Glomerular visceral epithelial cell (primary cell): Measurements from ENCODE around the gene PTH1R.
"Not testable (repeated sequence)": the region's sequence is repeated elsewhere in the genome, so short reads cannot be mapped to it uniquely, and the experiment has no call there.

ENCODE experiments used
- DNase-seq: peaks from one replicate; pipeline ENCODE4 v3.0.0-alpha.2; 2016; ENCODE audit errors: extremely low spot score

The PTH1R gene

DNA sequence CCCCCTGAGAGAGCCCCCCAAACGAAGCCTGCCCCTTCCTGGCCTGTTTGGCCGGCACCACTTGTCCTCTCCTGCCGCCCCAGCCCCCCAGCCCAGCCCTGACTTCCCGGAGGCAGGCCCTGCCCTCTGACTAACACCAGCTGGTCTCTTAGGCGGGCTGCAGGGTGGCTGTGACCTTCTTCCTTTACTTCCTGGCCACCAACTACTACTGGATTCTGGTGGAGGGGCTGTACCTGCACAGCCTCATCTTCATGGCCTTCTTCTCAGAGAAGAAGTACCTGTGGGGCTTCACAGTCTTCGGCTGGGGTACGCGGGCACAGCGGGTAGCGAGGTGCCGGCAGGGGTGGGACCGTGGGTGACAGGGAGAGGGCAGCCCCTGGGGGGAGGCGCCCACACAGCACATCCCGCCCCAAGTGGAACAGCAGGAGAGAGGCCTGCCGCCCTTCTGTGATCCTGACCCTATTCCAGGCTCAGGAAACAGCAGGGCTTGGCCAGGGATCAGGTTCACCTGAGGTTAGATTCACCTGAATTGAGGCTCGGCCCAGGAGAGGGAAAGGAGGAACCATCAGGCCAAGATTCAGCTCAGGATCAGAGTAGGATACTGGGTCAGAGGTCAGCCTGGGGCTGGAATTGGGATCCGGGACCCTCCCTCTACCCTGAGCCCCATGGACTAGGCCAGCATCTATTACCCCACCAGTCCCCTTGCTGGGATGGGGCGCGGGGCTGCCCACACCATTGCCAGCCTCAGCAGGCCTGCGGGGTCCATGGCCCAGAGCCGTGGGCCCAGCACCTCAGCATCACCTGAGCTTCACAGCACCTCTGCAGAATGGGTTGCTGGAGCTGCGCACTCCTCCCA, 21.9 kb downstream of the PTH1R start:
- DNase-seq = no peak

DNA sequence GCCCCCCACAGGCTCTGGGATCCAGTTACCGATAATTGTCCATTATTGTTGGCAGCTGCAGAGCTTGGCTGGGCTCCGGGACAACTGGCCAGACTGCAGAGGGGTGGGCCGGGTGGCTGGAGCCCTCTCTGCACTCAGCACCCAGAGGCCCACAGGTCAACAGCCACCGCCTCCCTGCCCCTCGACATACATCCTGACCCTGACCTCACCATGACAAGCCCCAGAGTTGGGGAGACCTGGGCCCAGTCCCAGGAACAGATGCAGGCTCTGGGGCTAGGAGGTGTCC, 22.4 kb downstream of the PTH1R start:
- DNase-seq = no peak

DNA sequence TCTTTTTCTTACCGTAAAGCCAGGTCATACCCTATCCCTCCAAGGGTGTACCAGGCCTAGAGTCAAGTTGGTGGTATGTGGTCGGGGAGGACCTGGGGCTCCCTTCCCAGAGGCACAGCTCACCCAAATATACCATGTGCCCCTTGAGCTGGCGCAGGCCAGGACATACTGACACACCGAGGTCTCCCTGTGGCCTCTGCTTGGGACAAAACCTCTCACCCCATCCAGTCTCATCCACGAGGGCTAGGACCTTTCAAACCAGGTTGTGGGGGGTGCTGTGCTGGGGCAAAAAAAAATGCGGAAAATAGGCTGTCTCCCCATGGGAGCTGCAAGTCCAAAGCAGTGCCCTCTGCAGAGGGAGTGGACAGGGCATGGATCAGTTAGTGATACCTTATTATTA, 22.8 kb downstream of the PTH1R start:
- DNase-seq = no peak

DNA sequence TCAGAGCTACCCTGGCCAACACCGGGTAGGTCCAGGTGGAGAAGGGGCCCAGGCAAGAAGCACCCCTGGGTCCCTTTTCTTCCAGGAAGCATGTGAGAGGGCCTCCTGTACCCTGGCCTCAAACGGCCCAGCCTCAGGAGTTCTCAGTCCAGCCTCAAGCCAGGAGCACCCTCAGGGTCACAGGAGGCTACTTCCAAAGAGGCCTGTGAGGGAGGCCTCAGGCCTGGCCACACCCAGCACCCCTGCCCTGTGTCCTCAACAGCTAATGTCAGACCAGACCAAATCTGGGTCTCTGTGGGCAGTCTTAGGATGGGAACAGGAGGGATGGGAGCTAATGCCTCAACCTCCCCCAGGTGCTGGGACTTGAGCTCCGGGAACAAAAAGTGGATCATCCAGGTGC, 23.5 kb downstream of the PTH1R start:
- DNase-seq = no peak

DNA sequence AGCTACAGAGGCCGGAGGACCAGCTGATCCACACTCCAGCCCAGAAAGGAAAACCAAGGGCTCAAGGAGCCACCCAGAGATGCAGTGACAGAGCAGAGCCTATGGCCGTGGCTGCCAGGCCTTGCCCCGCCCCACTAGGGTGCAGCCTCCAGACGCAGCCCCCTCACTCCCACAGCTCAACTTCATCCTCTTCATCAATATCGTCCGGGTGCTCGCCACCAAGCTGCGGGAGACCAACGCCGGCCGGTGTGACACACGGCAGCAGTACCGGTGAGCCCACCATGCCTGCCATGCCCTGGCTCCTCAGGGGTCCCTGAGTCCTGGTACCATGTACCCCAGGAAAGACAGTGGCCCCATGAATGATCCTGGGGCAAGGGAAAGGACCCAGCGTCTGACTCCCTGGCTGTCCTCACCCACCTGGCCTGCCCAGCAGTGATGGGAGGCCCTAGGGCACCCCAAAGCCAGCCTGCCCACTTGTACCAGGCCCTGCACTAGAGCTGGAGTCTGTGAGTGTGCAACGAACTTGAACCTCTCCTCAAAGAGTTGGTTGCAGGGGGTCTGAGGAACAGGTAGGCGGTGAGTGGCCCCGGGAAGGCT, 24.2 kb downstream of the PTH1R start:
- DNase-seq = no peak

DNA sequence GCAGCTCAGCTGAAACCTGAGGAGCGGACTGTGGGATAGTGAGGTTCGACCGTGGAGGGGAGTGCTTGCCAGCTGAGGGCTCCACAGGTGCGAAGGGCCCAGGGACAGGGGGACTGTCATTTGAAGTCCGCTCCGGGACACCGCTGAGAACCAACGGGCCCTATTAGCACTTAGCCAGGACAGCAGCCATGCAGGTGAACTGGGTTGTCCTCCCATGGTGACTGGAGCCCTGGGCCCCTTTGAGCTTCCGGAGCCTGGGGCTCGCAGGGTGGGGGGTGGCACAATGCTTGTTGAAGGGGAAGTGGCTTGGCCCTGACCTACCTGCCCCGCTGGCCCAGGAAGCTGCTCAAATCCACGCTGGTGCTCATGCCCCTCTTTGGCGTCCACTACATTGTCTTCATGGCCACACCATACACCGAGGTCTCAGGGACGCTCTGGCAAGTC, 24.7 kb downstream of the PTH1R start:
- no peak for DNase-seq

DNA sequence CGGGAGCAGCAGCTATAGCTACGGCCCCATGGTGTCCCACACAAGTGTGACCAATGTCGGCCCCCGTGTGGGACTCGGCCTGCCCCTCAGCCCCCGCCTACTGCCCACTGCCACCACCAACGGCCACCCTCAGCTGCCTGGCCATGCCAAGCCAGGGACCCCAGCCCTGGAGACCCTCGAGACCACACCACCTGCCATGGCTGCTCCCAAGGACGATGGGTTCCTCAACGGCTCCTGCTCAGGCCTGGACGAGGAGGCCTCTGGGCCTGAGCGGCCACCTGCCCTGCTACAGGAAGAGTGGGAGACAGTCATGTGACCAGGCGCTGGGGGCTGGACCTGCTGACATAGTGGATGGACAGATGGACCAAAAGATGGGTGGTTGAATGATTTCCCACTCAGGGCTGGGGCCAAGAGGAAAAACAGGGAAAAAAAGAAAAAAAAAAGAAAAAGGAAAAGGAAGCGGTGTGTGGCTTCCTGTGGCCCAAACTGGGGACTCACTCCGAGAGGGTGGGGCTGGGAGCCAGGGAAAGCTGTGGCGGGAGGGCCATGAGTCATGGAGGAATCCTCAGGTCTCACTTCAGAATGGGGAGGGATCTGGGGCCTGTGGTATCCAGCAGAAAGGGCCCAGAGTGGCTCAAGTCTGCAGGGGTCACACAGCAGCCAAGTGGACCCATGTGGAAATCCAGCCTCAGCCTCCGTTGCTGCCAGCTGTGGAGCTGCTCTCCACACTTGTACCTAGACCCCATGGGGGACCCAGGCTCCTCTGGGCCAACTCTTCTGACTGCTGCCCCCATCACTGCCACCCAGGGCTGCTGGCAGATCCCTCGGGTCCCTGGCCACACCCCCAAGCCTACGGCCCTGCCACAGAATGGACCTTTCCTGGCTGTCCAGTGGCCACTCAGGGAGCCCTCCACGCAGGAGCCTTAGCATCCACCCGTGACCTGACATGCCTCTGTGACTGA, 26.1 kb downstream of the PTH1R start:
- peak; percentile 69 for DNase-seq

DNA sequence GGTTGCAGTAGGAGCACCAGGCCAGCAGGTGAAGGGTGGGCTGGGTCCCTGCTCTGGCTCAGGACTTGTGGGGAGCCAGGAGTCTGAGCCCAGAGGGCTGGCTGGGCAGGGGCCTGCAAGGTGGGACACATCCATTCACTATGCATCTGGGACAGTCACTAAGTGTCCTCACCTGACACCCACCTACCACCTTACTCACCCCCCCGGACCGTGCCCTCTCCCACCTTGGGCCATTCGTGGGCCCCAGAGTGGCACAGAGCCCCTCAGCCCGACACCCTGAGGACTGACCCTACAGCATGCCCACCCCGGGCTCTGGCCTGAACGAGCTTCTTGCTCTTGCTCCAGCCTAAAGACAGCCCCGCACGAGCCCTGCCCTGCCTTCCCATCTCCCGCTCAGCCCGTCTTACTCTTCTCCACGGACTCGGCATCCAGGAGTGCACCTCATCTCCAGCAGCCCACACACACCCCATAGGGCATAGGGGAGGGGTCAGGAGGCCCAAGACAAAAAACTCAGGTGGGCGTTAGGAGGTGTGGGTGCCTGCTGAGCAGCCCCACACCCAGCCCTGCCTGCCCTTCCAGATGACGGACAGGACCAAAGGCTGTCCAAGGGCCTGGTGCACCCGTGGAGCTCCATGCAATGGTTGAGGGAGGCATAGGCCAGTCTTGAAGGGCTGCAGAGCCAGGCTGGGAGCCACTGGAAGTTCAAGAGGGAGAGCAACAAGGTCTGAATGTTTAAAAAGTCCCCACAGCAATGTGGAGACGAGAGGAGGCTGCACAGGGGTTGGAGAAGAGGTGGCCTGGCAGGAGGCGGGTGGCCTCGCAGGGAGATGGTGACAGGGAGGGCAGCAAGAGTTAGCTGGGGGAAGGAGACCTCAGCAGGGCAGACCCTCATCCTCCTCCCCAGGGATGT, 27.0 kb downstream of the PTH1R start:
- no peak for DNase-seq

DNA sequence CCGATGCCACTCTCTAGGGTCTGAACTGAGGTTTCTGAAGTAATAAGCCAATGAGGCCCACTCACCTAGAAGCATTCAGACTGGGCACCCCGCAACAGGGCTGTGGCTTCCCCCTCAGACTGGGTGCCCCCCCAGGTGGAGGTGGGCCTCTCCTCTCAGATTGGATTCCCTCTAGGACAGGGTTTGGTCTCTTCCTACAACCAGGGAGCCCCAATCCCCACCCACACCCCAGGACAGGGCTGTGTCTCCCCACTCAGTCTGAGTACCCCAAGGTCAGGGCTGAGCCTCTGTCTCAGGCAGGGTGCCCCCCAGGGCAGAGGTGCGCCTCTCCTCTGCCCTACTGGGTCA, 27.7 kb downstream of the PTH1R start:
- no peak for DNase-seq

DNA sequence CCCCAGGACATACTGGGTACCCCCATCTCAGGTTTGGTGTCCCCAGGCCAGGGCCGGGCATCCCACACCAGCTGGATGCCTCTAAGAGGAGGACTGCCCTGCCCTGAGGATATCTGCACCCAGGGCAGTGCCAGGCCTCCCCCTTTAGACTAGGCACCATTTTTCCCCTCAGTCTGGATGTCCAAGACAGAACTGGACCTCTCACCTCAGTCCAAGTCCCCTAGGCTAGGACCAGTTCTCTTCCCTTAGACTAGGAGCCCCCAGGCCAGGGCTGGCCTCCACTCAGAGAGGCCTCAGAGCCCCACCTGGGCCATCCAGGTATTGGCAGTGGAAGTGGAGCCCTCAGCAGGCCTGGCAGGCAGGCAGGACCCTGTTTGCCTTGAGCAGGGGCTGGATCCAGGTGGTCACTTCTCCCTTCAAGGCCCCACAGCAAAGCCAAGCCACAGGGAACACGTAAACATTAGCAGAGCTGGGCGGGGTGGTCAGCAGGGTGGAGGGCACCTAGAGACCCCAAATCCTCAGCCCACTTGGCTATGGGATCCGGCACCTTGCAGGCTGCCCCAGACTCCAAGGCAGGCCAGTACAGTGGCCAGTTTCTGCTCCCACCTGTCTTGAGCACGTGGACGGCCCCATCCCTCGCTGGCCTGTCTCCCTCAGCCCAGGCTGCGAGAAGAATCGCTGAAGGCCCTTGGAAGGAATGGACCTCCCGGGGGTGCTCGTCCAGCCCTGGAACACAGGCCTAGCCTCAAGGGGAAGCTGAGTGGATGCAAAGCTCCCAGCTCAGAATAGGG, 28.3 kb downstream of the PTH1R start:
- no peak for DNase-seq

DNA sequence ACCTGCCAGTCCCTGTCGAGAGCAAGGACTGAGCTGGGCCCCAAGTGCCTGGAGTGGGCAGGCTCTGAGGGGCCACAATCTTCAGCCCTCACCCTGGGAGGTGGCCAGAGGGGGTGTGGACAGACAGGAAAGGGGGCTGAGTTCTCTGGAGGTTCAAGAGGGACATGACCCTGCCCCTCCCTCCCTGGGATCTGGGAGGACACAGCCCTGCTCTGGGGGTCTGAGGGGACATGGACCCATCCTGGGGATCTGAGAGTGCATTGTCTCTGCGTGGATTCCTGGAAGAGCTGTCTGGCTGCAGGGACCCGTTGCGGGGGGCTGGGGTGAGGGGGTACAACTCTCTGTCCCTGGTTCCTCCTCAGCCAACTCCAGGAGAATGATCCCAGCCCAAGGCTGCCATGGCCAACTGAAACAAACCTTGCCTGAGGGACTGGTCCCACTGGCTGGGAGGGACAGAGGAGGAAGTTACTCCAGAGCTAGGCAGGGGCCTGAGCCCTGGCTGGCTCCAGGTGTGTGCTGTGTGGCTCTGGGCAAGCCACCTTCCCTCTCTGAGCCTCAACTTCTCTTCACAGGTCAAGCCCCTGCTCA, 29.0 kb downstream of the PTH1R start:
- DNase-seq = no peak

DNA sequence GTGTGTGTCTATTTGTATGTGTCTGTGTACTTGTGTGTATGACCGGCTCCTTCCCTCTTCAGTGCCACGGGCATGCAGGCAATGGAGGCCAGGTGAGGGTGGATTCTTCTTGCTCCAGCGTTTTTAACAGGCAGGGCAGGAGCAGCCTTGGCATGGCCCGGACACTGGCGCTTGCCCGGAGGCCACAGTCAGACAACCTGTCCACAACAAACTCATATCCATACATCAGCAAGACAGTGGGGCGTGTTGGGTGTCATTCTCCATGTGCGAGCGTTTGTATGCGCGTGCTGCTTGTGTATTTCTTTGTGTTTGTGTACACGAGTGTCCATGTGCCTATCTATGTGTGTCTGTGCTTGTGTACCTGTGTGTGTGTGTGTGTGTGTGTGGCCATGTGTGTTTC, 29.8 kb downstream of the PTH1R start:
- no peak for DNase-seq

DNA sequence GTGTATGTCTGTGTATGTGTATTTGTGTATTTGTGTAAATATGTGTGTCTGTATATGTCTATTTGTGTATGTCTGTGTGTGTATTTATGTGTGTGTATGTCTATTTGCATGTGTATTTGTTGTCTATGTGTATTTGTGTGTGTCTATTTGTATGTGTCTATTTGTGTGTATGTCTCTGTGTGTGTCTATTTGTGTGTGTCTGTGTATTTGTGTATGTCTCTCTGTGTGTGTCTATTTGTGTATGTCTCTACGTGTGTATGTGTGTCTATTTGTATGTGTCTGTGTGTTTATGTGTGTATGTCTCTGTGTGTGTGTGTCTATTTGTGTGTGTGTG, 30.4 kb downstream of the PTH1R start:
- DNase-seq = no peak

DNA sequence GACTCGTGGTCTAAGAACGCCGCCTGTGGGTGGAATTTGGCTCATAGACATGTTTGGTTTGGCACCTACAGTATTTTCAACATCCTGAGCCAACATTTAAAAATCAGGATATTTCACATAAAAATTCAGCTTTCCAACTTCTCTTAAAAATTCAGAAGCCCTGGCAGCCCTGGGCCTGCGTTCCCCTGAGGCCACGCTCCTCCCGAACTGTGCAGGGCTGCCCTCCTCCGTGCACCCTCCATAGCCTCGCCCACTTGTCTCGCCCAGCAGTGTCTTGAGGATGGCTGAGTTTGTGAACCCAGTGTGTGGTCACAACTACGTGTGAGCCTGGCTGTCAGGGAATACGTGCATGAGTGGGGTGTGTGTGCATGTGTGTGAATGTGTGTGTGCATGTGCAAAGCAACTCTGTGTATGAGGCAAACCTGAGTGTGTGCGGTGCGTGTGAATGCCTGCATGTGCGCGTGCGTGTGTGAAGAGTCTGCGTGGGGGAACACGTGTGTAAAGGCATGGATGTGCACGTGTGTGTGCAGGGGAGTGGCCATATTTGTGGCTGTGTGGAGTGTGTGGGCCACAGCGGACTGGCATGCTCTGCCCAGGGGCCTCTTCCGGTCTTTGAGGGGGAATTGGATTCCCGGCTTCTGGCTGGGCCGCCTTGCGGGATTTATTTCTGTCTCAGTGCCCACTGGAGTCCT, 30.9 kb downstream of the PTH1R start:
- DNase-seq = no peak

DNA sequence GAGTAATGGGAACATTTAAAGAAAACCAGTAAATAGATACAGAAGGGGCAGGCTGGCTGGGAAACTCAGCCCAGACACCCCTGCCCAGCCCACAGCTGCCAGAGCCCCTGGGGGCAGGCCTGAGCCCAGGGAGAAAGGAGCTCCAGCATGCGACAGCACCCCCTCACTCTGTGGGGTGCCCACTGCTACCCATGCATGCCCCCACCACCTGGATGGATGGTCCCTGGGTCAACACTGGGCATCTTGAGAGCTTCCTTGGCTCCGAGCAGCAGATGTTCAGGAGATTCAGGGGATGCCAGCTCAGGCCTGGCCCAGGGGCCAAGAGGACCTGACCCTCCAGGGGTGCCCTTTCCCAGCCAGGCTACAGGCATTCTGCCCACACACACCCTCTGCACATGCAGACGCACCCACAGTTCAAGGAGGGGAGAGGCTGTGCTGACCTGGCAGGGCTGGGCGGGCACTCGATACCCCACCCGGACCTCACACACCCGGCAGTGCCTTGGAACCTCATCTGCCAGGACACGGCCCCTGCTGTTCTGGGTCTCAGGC, 31.5 kb downstream of the PTH1R start:
- DNase-seq = no peak

DNA sequence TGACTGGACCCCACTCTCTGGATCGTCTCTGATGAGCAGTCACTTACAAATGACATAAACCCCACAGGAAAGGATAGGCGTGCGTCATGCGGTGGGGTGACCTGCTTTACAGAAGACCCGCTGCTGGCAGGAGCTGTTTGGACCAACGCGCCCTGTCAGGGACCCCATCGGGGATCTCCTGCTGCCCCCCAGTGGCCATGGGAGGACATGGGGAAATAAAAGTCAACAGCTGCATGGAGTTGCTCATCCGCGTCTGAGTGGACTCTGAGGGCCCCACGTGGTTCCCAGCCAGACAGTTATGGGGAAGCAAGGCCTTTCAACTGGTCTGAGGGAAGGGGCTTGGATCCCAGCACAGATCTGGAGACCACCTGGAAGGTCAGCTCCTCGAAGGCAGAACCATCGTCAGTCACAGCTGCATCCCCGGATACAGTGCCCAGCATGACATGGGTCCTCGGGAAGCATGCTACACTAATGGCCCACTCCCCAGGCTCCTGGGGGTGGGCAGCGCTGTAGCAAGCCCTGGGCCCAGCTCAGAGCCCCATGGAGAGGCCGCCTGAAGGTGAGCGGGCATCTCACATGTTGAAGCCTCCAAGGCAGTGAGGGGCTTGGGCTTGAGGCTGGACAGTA, 32.1 kb downstream of the PTH1R start:
- peak; percentile 84 for DNase-seq

DNA sequence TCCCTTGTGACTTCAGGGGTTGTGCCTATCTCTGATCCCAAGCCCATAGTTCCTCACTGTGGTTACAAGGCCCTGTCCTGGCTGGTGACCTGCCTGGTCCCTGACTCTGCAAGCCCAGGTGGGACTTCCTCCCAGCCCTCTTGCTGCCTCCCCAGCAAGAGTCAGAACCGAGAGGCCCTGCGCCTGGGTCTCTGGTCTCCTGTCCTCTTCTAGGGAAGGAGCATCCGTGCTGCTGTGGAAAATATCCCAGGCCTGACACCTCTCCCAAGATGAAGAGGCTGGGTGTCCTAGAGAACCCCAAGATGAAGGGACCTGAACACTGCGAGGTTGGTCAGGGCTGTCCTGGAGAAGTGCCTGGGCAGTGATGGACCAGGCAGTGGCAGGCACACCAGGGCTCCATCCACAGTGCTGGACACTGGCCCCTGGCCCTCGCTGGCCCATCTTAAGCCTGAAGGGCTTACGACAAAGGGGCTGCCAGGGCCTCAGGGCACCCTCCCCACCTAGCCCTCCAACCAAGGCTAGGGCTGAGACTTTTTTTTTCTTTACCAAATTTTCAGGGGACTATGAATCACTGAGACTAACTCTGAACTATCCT, 32.7 kb downstream of the PTH1R start:
- no peak for DNase-seq

DNA sequence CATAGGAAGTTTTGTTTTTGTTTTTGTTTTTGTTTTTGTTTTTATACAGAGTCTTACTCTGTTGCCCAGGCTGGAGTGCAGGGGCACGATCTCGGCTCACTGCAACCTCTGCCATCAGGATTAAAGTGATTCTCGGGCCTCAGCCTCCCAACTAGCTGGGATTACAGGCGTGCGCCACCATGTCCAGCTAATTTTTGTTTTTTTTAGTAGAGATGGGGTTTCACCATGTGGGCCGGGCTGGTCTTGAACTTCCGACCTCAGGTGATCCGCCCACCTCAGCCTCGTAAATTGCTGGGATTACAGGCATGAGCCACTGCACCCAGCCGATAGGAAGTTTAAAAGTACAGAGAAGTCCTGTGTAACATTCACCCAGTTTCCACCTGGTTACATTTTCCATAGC, 33.4 kb downstream of the PTH1R start:
- not testable (repeated sequence) for DNase-seq

DNA sequence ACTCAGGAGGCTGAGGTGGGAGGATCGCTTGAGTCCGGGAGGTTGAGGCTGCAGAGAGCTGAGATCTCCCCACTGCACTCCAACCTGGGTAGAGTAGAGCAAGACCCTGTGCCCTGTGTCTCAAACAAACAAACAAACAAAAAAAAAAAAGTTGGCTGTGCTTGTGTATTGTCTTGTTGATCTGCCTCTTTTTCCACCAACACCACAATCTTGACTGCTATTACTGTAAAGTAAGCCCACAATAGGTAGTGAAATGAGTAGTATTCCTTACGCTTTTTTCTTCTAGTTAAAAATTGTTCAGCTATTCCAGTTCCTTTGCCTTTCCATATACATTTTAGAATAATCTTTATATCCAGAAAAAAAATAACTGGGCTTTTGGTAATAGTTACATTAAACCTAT, 35.5 kb downstream of the PTH1R start:
- DNase-seq = no peak
